HG03108 (cell line): ENCODE measurements around the gene GHRHR.

Experiments used
- ATAC-seq: cut with Tn5 transposase; IDR thresholded peaks from one replicate; pipeline ENCODE4 v1.9.1; 2021; ENCODE audit warnings: moderate library complexity; ENCODE audit not compliant: unreplicated experiment

GHRHR gene

DNA sequence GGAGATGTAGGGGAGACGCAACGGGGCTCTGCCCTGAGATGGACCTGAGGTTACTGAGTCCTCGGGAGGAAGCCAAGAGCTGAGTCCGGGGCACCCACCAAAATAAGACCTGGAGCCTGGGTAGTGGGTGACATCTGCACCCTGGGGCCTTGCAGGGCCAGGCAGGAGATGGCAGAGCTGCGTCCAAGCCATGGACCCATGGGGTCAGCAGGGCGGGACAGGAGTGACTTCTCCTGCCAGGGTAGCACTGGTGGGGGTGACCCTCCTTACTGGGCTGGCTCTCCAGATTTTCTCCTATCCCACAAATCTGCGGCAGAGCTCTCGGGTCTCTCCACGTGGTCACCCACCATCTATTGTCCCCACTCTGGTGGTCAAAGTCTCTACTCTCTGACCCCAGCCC, 2.1 kb downstream of the GHRHR start:
- no peak for ATAC-seq

DNA sequence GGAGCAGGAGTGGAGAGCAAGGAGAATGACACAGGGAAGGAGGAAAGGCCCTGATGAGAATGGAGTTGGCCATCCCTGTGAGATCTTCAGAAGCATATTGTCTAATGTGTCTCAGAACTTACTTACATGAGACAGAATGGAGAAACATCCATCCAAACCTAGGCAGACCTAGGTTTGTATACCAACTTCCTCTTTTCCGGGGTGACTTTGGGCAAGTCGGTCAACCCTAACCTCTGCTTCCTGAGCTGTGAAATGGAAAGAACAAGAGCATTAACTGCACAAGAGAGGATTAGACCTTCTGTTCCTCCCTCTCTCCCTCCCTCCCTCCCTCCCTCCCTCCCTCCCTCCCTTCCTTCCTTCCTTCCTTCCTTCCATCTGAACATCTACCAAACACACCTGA, 4.5 kb downstream of the GHRHR start:
- ATAC-seq: no peak

DNA sequence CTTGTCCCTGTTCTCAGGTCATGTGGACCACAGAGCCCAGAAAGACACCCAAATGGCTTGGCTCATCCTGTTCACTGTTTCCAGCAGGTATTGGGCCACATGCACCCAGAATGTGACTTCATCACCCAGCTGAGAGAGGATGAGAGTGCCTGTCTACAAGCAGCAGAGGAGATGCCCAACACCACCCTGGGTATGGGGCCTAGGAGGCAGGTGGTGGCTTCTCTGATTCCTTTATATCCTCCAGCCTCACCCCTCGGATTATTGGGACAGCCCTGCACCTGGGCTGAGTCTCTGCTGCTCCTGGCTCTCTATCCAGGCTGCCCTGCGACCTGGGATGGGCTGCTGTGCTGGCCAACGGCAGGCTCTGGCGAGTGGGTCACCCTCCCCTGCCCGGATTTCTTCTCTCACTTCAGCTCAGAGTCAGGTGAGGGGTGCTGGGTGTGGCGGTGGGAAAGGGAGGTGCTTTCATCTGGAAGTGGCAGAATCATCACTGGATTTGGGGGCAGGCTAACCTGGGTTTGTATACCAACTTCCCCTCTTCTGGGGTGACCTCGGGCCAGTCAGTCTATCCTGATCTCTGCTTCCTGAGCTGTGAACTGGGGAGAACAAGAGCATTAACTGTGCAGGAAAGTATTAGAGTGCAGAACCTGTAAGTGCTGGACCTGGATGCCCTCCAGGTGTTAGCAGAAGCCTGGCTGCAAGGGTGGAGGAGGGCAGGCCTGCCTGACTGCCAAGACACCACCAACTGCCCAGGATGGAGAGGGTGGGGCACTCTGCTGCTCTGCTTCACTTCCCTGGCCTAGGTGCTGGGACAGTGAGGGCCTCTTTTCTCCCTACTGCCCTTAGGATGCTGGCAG, 5.2 kb downstream of the GHRHR start:
- ATAC-seq: no peak

DNA sequence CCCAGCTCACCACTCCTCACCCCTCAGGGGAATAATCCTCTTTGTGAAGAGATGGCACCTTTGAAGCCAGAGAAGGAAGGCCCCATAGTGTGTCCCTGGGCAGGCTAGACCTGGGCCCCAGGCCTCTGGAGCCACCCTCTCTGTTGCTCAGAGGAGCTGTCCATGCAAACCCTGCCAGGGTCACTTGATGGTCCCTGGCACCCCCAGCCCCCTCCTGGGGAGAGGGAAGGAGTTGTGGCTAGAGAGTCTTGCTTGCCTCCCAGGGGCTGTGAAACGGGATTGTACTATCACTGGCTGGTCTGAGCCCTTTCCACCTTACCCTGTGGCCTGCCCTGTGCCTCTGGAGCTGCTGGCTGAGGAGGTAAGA, 5.8 kb downstream of the GHRHR start:
- ATAC-seq: no peak

DNA sequence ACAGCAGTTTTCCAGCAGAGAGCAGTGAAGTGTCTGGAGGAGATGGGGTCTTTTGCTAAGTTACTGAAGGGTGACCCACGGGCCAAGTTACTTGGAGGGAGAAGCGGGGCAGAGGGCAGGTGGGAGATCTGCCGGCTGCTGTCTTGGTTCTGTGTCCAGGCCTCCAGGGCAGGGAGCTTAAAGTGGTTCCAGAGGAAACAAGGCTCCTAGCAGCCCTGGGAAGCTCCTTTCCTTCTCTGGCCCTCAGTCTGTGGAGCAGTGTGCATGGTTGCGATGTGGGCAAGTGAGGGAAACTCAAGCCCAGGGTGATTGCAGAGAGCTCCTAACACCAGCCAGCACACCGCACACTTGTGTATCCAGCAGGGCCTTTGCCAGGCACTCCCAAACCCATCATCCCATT, 6.3 kb downstream of the GHRHR start:
- ATAC-seq: no peak

DNA sequence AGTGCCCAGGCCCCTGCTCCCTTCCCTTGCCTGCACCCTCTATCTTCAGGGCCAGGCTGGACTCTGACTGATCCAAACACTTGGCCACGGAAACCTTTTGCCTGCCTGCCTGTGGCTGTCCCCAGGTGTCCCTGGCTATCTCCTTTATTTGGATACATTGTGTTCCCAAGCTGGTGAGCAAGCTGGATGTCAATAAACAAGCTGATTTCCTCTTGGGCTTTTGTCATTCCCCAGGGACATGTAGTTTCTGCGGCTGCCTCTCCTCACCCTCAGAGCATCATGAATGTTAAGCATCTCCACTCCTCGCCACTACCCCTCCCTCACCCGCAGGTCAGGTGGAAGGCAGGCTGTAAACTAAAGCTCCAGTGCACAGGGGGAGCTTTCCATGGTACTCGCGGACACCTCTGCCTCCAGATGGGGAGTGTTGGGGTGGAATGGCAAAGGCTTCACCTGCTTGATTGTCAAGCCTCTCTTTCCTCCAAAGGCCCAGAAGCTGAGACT, 6.9 kb downstream of the GHRHR start:
- ATAC-seq: no peak

DNA sequence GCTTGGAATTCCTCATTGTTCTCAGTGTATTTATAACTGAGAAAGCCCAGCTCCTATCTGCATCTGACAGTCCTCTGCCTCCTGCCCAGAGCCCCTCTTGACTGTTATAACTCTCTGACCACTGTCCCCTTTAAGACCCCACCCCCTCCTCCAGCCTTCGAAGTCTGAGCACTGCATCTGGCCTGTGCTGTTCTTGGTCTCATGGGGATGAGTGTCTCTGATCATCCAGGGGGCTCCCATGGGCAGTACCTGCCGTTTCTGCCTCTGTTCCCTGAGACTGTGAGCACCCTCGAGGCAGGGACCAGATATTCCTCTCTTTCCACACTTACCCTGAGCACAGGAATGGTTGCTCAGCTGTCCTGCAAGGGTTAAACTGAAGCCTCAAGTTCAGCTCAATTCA, 7.7 kb downstream of the GHRHR start:
- no peak for ATAC-seq

DNA sequence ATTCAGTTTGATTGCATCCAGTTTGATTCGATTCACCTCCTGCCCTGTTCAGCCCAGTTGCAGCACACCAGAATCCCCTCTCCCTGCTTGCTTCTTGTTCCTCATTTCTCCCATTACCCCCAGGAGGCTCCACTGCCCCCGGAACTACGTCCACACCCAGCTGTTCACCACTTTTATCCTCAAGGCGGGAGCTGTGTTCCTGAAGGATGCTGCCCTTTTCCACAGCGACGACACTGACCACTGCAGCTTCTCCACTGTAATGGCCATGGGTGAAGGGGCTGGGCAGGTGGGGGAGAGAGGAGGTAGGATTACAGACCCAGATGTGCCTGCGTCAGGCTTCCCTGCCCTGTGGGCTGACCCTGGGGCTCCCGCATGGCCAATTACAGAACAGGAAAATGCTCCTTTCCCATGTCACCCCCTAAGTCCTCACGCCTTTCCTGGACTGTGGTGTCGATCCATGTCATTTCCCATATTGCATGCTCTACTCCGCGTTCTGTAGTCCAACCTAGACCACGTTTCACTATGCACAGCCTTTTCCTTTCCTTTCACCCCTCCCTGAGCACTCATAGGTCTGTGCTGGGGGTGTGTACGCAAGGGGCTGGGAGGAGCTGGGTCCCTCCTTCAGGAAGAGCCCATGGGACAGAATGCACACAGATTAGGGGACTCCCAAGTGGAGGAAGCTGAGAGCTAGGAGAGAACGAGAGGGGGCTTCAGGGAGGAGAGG, 8.2 kb downstream of the GHRHR start:
- ATAC-seq: no peak

DNA sequence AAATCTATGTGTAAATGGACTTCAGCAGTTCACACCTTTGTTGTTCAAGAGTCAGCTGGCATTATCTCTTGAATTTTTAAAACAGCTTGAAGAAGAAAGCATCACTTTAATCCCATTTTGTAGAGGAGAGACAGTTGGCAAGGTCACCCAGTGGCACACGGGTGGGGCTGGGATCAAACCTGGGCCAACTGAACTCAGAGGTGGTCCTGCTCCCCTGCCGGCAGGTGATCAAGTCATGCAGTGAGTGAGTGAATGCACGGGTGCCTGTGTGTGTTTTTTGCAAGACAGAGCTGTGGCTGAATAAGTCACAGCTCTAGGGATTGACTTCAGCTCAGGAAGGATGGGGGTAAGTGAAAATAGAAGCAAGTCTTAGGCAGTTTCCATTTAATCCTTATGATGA, 9.5 kb downstream of the GHRHR start:
- ATAC-seq: no peak

DNA sequence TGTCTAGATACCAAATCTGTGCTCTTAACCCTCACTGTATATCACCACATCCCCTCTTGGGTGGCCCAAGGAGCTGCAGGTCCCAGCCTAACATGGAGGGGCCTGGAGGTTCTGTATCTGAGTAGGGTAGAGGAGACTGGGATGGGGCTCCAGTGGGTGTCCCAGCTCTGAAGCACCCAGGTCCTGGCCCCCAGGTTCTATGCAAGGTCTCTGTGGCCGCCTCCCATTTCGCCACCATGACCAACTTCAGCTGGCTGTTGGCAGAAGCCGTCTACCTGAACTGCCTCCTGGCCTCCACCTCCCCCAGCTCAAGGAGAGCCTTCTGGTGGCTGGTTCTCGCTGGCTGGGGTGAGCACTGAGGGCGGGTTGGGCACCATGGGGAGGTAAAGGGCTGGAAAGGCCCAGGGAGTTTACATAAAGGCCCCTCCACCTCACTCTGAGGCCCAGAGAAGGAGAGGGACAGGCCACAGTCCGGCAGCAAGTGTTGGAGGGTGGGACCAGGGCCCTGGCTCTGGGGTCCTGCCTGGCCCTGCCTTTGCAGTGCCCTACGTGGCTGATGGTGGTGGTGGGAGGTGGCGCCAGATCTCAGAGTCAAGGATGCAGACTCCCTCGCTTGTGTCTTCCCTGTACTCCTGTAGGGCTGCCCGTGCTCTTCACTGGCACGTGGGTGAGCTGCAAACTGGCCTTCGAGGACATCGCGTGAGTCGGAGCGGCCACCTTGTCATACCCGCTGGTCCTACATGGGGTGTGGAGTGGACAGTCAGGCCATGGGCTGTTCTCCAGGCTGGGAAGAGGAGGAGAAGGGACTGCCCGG, 10.2 kb downstream of the GHRHR start:
- ATAC-seq: no peak

DNA sequence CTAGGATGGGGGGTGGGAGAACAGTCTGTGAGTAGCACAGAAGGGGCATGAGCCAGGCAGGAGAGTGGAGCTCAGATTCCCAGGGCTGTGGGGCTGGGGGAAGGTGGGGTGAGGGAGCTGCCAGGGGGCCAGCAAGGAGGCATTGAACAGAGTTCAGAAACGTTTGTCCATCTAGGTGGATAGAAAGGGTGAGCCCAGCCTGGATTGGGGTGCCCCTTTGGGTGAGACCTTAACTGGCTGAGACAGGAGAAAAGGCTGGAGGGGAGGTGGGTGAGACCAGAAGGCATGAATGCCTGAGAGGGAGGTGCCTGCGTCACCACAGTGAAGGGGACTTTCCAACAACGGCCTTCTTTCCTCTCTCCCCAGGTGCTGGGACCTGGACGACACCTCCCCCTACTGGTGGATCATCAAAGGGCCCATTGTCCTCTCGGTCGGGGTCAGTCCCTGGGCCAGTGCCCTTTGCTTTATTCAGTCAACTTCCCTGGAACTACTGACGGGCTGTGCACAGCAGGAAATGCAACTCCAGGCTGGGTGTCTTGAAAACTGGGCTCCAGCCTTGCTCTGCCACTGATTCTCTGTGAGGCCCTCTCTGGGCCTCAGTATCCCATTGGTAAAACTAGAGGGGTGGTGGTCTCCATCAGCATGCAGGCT, 11.0 kb downstream of the GHRHR start:
- ATAC-seq: peak; percentile 95

DNA sequence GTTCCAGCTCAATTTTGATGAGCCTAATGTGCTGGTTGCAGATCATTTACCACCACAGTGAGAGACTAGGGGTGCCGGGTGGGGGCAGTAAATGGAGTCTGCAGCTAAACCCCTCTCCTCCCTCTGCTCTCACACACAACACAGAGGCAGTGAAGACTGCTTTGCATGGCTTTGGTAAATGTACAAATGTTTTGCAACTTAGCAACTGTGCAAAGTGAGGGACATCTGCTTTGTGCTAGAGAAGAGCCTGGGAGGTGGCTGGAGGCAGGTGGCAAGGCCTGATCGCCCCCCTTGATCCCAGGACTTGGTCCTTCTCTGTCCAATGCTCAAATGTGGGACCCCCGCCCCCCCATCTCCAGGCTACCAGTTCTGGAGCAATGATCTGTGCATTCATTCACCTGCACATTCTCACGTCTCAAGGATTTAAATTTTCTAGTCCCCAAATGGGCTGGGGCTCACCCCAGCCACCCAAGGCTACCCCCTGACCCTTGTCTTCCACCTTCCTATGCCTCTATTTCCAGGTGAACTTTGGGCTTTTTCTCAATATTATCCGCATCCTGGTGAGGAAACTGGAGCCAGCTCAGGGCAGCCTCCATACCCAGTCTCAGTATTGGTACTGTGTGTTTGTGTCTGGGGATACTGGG, 11.6 kb downstream of the GHRHR start:
- no peak for ATAC-seq

DNA sequence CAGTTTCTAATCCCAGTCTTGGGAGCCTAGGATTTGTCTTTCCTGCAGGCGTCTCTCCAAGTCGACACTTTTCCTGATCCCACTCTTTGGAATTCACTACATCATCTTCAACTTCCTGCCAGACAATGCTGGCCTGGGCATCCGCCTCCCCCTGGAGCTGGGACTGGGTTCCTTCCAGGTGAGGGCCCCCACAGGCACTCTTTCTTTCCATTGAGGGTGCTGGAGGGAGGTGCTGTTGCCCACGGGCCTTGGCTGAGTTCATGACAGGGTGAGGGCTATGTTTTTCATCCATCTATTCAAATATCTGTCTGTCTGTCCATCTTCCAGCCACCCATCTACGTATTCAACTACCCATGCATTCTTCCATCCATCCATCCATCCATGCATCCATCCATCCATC, 12.6 kb downstream of the GHRHR start:
- no peak for ATAC-seq

DNA sequence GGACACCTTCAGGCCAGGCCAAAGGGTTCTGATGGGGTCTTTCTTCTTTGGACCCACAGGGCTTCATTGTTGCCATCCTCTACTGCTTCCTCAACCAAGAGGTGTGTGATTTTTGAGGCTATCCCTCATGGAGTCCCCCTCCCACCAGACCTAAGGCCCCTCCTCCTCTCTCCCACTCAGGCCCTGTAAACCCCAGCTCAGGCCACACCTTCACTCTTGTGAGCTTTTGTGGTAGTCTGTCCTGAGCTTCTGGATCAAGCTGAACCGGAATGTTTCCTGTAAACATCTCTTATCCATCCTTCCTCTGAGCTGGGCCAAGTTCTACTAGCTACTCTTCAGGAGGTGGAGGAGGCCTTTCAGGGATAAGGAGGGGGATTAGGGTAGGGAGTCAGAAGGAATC, 13.5 kb downstream of the GHRHR start:
- no peak for ATAC-seq

DNA sequence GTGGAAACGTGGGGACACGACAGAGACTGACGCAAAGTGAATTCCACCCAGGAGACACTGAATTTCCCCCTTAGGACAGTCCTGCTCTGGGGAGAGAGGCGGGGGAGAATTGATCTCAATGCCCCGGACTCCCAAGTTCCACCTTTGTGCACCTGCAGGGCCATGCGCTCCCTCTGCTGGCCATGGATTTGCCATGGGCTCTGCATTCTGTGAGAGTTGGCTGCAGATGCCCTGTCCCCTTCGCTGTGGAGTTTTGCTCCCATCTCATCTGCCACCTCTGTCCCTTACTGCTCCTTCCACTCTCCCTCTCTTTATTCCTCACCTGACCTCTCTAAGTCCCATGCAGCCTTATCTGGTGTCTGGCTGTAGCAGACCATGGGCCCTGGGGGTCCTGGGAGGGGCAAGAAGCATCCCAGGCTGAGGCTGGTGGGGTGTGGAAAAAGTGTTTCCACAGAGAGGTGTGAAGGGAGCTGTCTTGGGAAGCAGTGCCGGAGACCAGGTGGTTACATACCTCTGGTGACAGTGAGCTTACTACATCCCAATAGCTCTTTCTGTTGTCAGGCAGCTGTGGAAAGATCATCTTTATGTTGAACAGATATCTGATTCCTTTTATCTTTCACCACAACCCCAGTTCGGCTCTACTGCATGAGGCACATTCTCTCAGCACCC, 14.3 kb downstream of the GHRHR start:
- ATAC-seq: no peak

DNA sequence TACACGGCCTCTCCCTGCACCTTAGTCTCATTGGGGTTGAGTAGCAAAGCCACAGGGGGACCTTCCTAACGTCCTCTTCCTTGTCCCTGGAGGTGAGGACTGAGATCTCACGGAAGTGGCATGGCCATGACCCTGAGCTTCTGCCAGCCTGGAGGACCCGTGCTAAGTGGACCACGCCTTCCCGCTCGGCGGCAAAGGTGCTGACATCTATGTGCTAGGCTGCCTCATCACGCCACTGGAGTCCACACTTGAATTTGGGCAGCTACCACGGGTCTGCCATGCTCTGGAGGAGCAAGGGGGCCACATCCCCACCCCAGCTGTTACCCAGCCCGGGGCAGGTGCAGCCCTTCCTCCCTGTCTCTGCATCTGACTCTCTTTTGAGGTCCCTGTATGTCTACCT, 15.3 kb downstream of the GHRHR start:
- no peak for ATAC-seq

DNA sequence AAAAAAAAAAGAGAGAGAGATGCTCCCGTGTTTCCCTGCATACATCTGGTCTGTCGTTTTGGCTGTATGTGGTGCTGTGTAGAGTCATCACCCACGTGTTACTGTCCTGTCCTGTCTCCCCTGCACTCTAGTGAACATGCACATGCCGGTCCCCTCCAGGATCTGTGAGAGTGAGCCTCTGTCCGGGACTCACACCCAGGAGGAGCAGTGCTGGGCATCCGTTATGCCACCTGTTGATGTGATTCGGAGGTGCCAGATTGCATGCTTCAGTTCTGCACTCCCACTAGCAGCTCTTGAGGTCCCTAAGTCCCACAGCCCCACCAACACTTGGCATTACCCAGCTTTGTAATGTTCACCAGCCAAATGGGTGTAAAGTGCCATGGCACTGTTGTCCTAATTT, 16.4 kb downstream of the GHRHR start:
- no peak for ATAC-seq

DNA sequence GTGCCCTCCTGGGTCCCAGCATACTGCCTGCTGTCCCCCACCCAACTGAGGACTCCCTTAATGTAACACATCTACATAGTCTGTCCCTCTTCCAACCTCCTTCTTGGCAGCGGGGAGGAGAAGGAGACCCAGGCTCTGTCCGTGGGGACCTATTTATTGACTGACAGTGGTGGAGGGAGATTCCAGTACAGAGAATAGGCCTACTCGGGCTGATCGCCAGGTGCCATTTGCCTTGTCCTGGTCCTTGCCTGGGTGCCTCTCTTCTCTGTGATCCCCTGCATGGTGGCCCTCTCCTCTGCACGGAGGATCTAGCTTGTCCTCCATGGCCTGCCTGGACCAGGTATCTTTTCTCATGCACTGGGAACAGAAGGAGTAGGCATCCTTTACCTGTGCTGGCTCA, 17.0 kb downstream of the GHRHR start:
- no peak for ATAC-seq

DNA sequence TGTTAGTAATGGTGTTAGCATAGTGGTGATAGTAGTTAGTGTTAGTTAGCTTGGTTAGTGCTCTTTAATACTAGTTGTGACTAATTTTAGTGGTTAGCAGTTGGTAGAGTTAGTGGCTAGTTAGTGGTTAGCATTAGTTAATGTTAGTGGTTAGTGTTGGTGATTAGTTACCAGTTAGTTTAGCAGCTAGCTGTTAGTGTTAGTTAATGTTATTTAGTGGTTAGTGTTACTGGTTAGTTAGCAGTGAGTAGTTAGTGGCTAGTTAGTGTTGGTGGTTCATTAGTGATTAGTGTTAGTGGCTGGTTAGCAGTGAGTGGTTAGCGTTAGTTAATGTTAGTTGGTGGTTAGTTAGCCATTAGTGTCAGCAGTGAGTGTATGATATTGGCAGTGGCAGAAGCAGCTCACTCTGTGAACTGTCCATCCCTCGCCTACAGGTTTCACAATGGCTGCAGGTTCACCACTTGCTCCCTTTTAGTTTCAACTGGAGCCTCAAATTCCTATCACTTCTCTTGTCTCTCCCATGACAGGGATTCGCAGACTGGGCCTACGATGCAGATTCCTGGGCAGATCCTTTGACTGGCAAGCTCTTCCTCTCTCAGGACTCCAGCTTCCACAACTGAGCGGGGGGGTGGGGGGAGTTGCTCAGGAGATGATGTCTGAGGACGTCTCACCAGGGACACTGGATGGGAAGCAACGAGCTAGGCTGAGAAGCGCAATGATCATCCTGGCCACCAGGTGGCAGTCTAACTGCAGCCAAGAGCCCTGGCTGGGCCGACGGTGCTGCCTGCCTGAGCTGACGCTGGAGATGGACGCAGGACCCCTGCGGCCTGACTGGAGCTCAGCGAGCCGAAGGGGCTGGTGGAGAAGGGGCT, 19.5 kb downstream of the GHRHR start:
- ATAC-seq: peak; percentile 79
